Central memory CD8-positive, alpha-beta T cell (primary cell): ENCODE measurements around the gene ARHGAP26.
"Not testable (repeated sequence)": the region's sequence is repeated elsewhere in the genome, so short reads cannot be mapped to it uniquely, and the experiment has no call there.

ENCODE experiments used
- ATAC-seq: fragments of 150-1000 bp; cut with Tn5 transposase; replicated peaks from 2 replicates; pipeline ENCODE4 v1.10.0; 2022; ENCODE audit warnings: mild to moderate bottlenecking, moderate FRiP score, moderate number of reproducible peaks; ENCODE audit not compliant: poor library complexity, severe bottlenecking; ENCODE audit errors: extremely low read depth
- DNase-seq, 2 donors: peaks; one replicate each; pipeline ENCODE4 v3.0.0; 2021; ENCODE audit warnings: low spot score in 2 of 2
- H3K27ac Mint-ChIP-seq: one replicate; pipeline ENCODE4 v1.8.0; 2022; ENCODE audit warnings: low read depth, mild to moderate bottlenecking, moderate library complexity, mixed read lengths
- H3K27me3 Mint-ChIP-seq: one replicate; pipeline ENCODE4 v1.8.0; 2022; ENCODE audit warnings: mixed read lengths
- H3K36me3 Mint-ChIP-seq: one replicate; pipeline ENCODE4 v1.8.0; 2022; ENCODE audit warnings: mild to moderate bottlenecking, moderate library complexity, mixed read lengths; ENCODE audit not compliant: insufficient read depth
- H3K4me1 Mint-ChIP-seq: one replicate; pipeline ENCODE4 v1.8.0; 2022; ENCODE audit warnings: mixed read lengths
- H3K4me3 Mint-ChIP-seq: one replicate; pipeline ENCODE4 v1.8.0; 2022; ENCODE audit warnings: mild to moderate bottlenecking, moderate library complexity, mixed read lengths
- H3K9me3 Mint-ChIP-seq: one replicate; pipeline ENCODE4 v1.8.0; 2022; ENCODE audit warnings: mixed read lengths

ARHGAP26 gene

GRCh38 chr5:143094087-143094521 is 323.9 kb downstream of the ARHGAP26 start:
- DNase-seq (no peak), ATAC-seq (no peak)
- no peaks in the 10 kb centered on the region for H3K9me3 Mint-ChIP-seq
- peaks cover 15% of the 10 kb centered on the region for H3K4me1 Mint-ChIP-seq
- H3K27me3 Mint-ChIP-seq: no peaks in the 10 kb centered on the region
- H3K4me3 Mint-ChIP-seq: no peak overlapping the region
- H3K36me3 Mint-ChIP-seq: peaks cover 14% of the 10 kb centered on the region
- H3K27ac Mint-ChIP-seq: peak overlapping the region; percentile 42

DNA sequence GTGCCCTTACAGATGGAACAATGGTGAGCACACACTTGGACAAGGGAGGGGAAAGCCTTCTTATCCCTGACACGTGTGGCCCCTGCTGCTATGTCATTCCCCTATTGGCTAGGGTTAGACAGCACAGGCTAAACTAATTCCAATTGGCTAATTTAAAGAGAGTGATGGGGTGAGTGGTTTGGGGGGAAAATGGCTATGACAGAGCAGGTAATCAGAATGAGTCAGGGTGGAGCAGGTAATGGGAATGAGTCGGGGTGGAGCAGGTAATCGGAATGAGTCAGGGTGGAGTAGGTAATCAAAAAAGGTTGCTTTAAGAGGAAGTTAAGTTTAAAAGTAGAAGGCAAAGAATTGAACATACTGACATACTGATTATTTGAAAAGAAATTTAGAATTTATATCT is 324.4 kb downstream of the ARHGAP26 start:
- ATAC-seq, H3K4me3 Mint-ChIP-seq, H3K9me3 Mint-ChIP-seq, DNase-seq, H3K27me3 Mint-ChIP-seq: not testable (repeated sequence)
- Mint-ChIP-seq H3K4me1 (peaks cover 15% of the 10 kb centered on the region), H3K27ac (peak overlapping the region; percentile 42), H3K36me3 (peaks cover 14% of the 10 kb centered on the region)

- H3K4me3 Mint-ChIP-seq: peak overlapping the region; percentile 49
- DNase-seq (no peak), ATAC-seq (no peak)
- H3K9me3 Mint-ChIP-seq: no peaks in the 10 kb centered on the region
- no peaks in the 10 kb centered on the region for H3K27me3 Mint-ChIP-seq
- peaks cover 27% of the 10 kb centered on the region for H3K4me1 Mint-ChIP-seq
- H3K36me3 Mint-ChIP-seq: peaks cover 17% of the 10 kb centered on the region
- peak overlapping the region; percentile 85 for H3K27ac Mint-ChIP-seq
Observed at GRCh38 chr5:143101121-143101520, 330.9 kb downstream of the ARHGAP26 start.

- peaks cover 31% of the 10 kb centered on the region for H3K4me1 Mint-ChIP-seq
- no peaks in the 10 kb centered on the region for H3K9me3 Mint-ChIP-seq
- peak overlapping the region; percentile 85 for H3K27ac Mint-ChIP-seq
- no peaks in the 10 kb centered on the region for H3K27me3 Mint-ChIP-seq
- peaks cover 16% of the 10 kb centered on the region for H3K36me3 Mint-ChIP-seq
- ATAC-seq (no peak), DNase-seq (no peak)
- H3K4me3 Mint-ChIP-seq: no peak overlapping the region
Observed at GRCh38 chr5:143101725-143102386, 331.7 kb downstream of the ARHGAP26 start.

GRCh38 chr5:143102411-143102810 is 332.2 kb downstream of the ARHGAP26 start:
- no peak overlapping the region for H3K4me3 Mint-ChIP-seq
- H3K27me3 Mint-ChIP-seq: no peaks in the 10 kb centered on the region
- DNase-seq (no peak), ATAC-seq (no peak)
- H3K9me3 Mint-ChIP-seq: no peaks in the 10 kb centered on the region
- H3K36me3 Mint-ChIP-seq: peaks cover 16% of the 10 kb centered on the region
- peak overlapping the region; percentile 85 for H3K27ac Mint-ChIP-seq
- H3K4me1 Mint-ChIP-seq: peaks cover 36% of the 10 kb centered on the region

DNA sequence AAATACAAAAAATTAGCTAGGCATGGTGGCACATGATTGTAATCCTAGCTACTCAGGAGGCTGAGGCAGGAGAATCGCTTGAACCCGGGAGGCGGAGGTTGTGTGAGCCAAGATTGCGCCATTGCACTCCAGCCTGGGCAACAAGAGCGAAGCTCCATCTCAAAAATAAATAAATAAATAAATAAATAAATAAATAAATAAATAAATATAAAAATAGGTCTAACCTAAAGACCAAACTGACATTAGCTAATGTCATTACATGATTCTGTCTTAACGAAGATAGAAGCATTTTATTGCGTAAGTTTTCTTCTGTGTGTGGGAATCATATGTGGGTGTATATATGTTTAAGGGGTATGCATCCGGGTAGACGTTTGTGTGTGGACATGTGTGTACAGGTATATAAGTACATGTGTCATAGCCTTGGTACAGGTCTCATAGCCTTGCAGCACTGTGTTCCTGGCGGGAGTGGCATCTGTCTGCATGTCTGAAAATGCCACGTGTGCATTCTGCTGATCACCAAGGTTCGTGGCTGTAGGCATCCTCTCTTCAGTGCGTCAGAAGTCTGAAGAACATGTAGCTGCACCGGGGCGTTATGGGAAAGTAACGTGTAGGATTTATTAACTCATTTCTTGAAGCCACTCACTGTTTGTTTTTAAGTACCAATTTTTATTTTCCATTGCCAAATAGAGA is 335.2 kb downstream of the ARHGAP26 start:
- peaks cover 40% of the 10 kb centered on the region for H3K4me1 Mint-ChIP-seq
- no peaks in the 10 kb centered on the region for H3K9me3 Mint-ChIP-seq
- H3K27ac Mint-ChIP-seq: no peak overlapping the region
- no peak overlapping the region for H3K4me3 Mint-ChIP-seq
- DNase-seq (no peak), ATAC-seq (no peak)
- no peaks in the 10 kb centered on the region for H3K27me3 Mint-ChIP-seq
- peaks cover 16% of the 10 kb centered on the region for H3K36me3 Mint-ChIP-seq

DNA sequence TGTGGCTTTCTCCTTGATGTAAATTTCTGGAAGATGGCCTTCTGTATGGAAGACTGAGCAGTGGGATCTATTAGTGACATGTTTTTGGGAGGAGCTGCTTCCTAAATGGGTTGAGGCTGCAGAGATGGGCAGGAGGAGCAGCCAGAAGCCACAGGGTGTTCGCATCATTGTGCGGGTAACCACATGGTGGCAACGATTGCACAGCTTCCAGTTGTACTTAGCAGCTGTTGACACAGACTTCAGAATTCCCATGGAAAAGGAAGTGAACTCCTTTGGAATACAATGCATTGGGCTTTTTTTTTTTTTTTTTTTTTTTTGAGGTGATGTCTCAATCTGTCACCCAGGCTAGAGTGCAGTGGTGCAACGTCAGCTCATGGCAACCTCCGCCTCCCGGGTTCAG is 336.0 kb downstream of the ARHGAP26 start:
- Mint-ChIP-seq H3K4me1 (peaks cover 32% of the 10 kb centered on the region), H3K4me3 (no peak overlapping the region), H3K36me3 (peaks cover 16% of the 10 kb centered on the region), H3K27ac (peak overlapping the region; percentile 39), H3K27me3 (no peaks in the 10 kb centered on the region), H3K9me3 (no peaks in the 10 kb centered on the region)
- DNase-seq (no peak), ATAC-seq (no peak)

DNA sequence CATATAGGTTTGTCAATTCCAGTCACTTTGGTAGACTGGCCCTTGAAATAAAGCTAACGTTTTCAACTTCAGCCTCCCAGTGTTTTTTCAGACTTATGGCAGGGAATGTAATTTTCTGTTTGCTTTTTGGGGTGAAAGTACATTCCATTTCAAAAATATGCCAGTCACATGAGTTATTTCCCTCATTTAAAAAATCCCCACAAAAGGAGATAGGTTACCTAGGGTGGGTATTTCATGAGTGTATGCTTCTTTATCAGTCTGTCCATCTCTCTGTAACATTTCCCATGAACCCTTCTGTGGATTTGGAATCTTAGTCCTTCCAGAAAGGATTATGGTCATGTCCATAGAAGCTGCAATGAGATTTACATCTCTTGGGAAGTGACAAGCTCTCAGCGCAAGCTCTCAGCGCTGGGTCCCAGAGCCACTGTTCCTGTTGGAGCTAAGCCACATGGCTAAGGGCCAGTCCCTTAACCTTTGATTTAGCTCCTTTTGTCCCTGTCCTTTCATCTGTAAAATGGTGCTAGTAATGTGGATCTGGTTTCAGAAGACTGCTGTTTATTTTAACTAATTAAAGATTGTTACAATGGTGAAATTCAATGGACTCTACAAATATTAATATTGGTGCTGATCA is 338.4 kb downstream of the ARHGAP26 start:
- H3K4me3 Mint-ChIP-seq: no peak overlapping the region
- DNase-seq: no peak

DNA sequence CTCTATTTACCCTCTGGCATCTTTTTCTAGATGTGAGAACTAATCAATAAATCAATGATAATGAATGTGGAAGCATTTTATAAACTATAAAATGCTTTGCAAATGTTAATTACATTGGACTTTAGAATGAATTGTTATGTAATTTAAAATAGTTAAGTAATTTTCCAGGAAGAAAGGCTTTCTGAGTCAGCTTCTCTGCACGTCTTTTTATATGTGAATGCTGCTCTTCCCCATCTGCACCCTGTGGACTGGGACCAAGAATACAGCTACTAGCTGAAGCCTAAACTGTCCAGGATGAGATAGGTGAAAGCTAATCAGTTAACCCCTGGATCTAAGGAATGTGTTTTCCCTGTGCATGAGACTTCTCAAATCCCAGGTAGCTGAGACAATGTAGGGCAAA is 340.4 kb downstream of the ARHGAP26 start:
- Mint-ChIP-seq H3K27ac (no peak overlapping the region), H3K4me3 (no peak overlapping the region), H3K9me3 (no peaks in the 10 kb centered on the region), H3K27me3 (no peaks in the 10 kb centered on the region), H3K4me1 (peaks cover 45% of the 10 kb centered on the region), H3K36me3 (peaks cover 6% of the 10 kb centered on the region)
- ATAC-seq: no peak
- DNase-seq: no peak

More for the DNA sequence above, 338.4 kb downstream of the ARHGAP26 start:
- H3K4me1 Mint-ChIP-seq: peaks cover 33% of the 10 kb centered on the region
- ATAC-seq: no peak
- H3K27ac Mint-ChIP-seq: no peak overlapping the region
- peaks cover 13% of the 10 kb centered on the region for H3K36me3 Mint-ChIP-seq
- H3K9me3 Mint-ChIP-seq: no peaks in the 10 kb centered on the region
- H3K27me3 Mint-ChIP-seq: no peaks in the 10 kb centered on the region

DNA sequence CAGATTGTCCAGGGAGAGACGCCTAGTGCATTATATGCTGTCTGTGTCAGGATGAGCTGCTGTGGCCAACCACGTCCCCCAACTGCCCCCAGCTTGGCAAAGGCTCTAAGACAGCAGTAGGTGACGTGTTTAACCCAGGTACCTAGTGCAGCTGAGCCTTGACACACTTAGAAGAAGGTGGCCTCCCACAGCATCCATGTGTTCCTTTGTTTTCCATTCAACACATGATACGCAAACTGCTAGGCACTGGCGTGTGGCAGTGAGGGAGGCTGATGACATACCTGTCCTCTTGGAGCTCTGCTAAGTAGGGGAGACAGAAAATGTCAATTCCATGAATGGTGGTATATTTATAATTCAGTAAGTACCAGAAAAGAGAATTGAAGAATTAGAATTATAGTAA is 341.6 kb downstream of the ARHGAP26 start:
- Mint-ChIP-seq H3K27me3 (no peaks in the 10 kb centered on the region), H3K36me3 (peaks cover 5% of the 10 kb centered on the region), H3K4me1 (peaks cover 41% of the 10 kb centered on the region), H3K27ac (peak overlapping the region; percentile 29), H3K4me3 (no peak overlapping the region), H3K9me3 (no peaks in the 10 kb centered on the region)
- ATAC-seq: no peak
- DNase-seq: no peak

DNA sequence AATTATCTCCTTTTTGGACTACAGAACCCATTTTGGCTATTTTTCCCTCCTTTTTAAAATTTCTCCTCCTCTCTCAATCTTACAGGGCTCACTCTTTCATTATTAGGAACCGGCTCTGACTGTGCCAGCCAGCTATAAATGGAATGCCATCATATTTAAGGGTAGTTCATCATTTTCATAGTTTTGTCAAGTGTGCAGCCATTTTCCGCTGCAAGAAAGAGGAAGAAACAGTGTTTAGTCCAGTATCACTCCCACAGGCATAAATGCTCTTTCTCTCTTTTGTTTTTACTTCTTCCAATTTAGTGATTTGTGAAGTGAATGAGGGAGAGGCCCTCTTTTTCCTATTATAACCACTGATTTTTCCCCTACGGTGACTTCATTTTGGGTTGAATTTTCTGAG is 343.3 kb downstream of the ARHGAP26 start:
- ATAC-seq (no peak), DNase-seq (no peak)
- no peak overlapping the region for H3K27ac Mint-ChIP-seq

DNA sequence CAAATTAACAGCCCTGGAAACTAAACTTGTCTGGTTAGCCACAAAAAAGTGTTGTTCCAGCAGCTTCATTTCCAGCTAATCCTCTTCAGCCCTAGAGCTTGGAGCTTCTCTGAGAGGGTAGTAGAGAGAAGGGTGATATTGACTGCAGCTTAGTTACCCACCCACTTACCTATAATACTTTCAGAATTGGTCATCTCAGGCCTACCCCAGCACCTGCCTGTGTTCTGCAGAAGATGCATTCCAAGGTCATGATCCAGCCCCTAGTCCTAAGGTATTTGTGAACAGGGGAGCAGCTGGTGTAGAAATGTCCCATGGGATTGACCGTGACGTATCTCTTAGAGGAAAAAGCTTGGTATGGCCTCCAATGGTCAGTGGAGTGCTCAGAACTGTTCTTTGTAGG is 344.3 kb downstream of the ARHGAP26 start:
- H3K36me3 Mint-ChIP-seq: peaks cover 6% of the 10 kb centered on the region
- no peak overlapping the region for H3K4me3 Mint-ChIP-seq
- H3K27me3 Mint-ChIP-seq: no peaks in the 10 kb centered on the region
- H3K9me3 Mint-ChIP-seq: no peaks in the 10 kb centered on the region
- DNase-seq (no peak), ATAC-seq (no peak)
- H3K27ac Mint-ChIP-seq: no peak overlapping the region
- peaks cover 54% of the 10 kb centered on the region for H3K4me1 Mint-ChIP-seq

More for the DNA sequence above, 343.3 kb downstream of the ARHGAP26 start:
- peaks cover 45% of the 10 kb centered on the region for H3K4me1 Mint-ChIP-seq
- H3K27me3 Mint-ChIP-seq: no peaks in the 10 kb centered on the region
- no peak overlapping the region for H3K4me3 Mint-ChIP-seq
- peaks cover 7% of the 10 kb centered on the region for H3K36me3 Mint-ChIP-seq
- H3K9me3 Mint-ChIP-seq: no peaks in the 10 kb centered on the region

DNA sequence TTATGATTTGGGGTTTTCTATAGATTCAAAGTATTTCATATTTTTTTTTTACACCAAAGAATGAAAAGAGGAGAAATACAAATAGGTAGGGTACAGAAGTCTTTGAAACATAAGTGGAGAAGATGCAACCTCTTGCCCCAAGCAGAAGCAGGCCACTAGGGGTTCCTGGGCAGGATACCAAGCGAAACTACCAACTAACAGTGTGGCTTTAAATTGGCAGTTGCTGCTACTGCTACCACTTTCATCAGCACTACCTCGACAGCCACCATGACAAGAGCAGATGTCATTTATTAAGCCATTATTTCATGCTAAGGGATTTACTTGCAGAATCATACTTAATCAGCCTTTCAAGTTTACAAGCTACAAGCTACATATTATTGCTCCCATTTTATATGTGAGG is 345.2 kb downstream of the ARHGAP26 start:
- H3K4me1 Mint-ChIP-seq: peaks cover 49% of the 10 kb centered on the region
- ATAC-seq: no peak

More for the DNA sequence above, 345.2 kb downstream of the ARHGAP26 start:
- DNase-seq: no peak
- Mint-ChIP-seq H3K4me3 (no peak overlapping the region), H3K36me3 (peaks cover 7% of the 10 kb centered on the region), H3K9me3 (no peaks in the 10 kb centered on the region), H3K27ac (no peak overlapping the region), H3K27me3 (no peaks in the 10 kb centered on the region)
